Measurements from ENCODE around the gene SPAM1. TPM values are rescaled to one million over a fixed set of nuclear protein-coding genes. Genes with fewer than 3 reads are reported as not detected.
A peak's percentile ranks its signal among the peaks of the same experiment; 100 is the strongest.

The SPAM1 gene
- total RNA-seq, 1 experiment from 2014 or later: not detected

DNA sequence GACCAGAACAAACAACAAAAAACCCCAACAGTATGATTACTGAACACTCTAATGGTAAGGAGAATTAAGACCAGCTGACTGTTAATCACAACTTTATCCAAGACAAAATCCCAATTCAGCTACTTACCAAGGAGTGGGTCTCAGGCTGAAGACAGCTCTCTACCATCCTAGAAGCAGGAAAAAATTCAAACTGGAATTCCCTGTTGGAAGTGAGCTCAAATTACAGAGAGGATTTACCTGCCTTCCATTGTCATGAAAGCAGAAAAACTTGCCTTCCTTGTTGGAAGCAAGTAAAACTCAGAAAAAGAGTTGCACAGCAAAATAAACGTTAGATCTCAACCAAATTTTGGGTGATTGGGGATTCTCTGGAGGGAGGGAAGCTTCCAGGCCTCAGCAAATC, 20.9 kb downstream of the SPAM1 start:
- H3K4me1 Mint-ChIP-seq: peaks cover 69% of the 10 kb centered on the region
- H3K27me3 Mint-ChIP-seq (ENCODE audit: low read depth): no peaks in the 10 kb centered on the region
- no peaks in the 10 kb centered on the region for H3K36me3 Mint-ChIP-seq
- ATAC-seq: peak; percentile 59
- ChIA-PET CTCF (interaction anchor here (0.9 to 2.0 kb wide), 3 partner anchors 87 to 322 kb away, joined by 3 to 4 read pairs (median 4); partner anchors contain the start of gene TMEM229A), POLR2A (no interaction called here)
- peak overlapping the region; percentile 95 for H3K27ac Mint-ChIP-seq
- DNase-seq (ENCODE audit: low spot score): no peak
- H3K4me3 Mint-ChIP-seq: peak overlapping the region; percentile 50
- no peak for TF ChIP-seq ZNF263 (CRISPR knock-in tag; IDR thresholded peaks at IDR 0.05; ENCODE audit: low read depth)
- no peak for TF ChIP-seq SMAD3 (CRISPR knock-in tag; IDR thresholded peaks at IDR 0.05; ENCODE audit: borderline replicate concordance)
- TF ChIP-seq, protein P1, sequence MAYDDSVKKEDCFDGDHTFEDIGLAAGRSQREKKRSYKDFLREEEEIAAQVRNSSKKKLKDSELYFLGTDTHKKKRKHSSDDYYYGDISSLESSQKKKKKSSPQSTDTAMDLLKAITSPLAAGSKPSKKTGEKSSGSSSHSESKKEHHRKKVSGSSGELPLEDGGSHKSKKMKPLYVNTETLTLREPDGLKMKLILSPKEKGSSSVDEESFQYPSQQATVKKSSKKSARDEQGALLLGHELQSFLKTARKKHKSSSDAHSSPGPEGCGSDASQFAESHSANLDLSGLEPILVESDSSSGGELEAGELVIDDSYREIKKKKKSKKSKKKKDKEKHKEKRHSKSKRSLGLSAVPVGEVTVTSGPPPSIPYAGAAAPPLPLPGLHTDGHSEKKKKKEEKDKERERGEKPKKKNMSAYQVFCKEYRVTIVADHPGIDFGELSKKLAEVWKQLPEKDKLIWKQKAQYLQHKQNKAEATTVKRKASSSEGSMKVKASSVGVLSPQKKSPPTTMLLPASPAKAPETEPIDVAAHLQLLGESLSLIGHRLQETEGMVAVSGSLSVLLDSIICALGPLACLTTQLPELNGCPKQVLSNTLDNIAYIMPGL (CRISPR knock-in tag; IDR thresholded peaks at IDR 0.05): no peak
- no peak for TF ChIP-seq ARID4B (CRISPR knock-in tag; IDR thresholded peaks at IDR 0.05; ENCODE audit: borderline replicate concordance)
- no peak for TF ChIP-seq SMAD4 (CRISPR knock-in tag; IDR thresholded peaks at IDR 0.05)
- TF ChIP-seq ATF3 (CRISPR knock-in tag; conservative IDR thresholded peaks at IDR 0.05): no peak
- TF ChIP-seq ESRRA (CRISPR knock-in tag; IDR thresholded peaks at IDR 0.05; ENCODE audit: borderline replicate concordance): no peak
- TF ChIP-seq, protein P2, sequence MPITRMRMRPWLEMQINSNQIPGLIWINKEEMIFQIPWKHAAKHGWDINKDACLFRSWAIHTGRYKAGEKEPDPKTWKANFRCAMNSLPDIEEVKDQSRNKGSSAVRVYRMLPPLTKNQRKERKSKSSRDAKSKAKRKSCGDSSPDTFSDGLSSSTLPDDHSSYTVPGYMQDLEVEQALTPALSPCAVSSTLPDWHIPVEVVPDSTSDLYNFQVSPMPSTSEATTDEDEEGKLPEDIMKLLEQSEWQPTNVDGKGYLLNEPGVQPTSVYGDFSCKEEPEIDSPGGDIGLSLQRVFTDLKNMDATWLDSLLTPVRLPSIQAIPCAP (CRISPR knock-in tag; IDR thresholded peaks at IDR 0.05): no peak
- TF ChIP-seq, protein P3, sequence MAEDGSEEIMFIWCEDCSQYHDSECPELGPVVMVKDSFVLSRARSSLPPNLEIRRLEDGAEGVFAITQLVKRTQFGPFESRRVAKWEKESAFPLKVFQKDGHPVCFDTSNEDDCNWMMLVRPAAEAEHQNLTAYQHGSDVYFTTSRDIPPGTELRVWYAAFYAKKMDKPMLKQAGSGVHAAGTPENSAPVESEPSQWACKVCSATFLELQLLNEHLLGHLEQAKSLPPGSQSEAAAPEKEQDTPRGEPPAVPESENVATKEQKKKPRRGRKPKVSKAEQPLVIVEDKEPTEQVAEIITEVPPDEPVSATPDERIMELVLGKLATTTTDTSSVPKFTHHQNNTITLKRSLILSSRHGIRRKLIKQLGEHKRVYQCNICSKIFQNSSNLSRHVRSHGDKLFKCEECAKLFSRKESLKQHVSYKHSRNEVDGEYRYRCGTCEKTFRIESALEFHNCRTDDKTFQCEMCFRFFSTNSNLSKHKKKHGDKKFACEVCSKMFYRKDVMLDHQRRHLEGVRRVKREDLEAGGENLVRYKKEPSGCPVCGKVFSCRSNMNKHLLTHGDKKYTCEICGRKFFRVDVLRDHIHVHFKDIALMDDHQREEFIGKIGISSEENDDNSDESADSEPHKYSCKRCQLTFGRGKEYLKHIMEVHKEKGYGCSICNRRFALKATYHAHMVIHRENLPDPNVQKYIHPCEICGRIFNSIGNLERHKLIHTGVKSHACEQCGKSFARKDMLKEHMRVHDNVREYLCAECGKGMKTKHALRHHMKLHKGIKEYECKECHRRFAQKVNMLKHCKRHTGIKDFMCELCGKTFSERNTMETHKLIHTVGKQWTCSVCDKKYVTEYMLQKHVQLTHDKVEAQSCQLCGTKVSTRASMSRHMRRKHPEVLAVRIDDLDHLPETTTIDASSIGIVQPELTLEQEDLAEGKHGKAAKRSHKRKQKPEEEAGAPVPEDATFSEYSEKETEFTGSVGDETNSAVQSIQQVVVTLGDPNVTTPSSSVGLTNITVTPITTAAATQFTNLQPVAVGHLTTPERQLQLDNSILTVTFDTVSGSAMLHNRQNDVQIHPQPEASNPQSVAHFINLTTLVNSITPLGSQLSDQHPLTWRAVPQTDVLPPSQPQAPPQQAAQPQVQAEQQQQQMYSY (CRISPR knock-in tag; IDR thresholded peaks at IDR 0.05): no peak
- peaks cover 7% of the 10 kb centered on the region for H3K9me3 Mint-ChIP-seq

DNA sequence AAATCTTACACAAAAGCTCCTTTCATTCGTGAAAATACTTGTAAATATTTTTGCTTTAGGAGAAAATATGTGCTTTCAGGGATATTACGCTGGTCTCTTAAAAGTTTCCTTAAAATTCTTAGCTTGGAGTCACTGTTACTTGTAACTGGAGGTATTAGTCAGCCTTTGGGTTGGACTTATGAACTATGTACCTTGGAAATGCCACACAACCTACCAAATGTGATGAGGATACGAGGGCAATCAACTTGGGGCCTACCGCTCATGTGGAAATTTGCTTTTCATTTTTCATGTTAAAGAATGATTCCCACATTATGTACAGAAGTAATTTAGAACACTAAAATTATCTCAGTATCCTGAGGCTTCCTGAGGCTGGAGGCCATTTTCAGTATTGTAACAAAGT, 23.1 kb downstream of the SPAM1 start:
- Mint-ChIP-seq H3K9me3 (peaks cover 9% of the 10 kb centered on the region), H3K36me3 (no peaks in the 10 kb centered on the region), H3K27me3 (ENCODE audit: low read depth) (no peaks in the 10 kb centered on the region), H3K27ac (peak overlapping the region; percentile 53; the same call in 1 of the 2 replicates), H3K4me1 (peaks cover 47% of the 10 kb centered on the region), H3K4me3 (no peak overlapping the region)
- DNase-seq (ENCODE audit: low spot score): no peak
- CTCF ChIA-PET: no interaction called here
- ATAC-seq: no peak
- TF ChIP-seq, protein P4, sequence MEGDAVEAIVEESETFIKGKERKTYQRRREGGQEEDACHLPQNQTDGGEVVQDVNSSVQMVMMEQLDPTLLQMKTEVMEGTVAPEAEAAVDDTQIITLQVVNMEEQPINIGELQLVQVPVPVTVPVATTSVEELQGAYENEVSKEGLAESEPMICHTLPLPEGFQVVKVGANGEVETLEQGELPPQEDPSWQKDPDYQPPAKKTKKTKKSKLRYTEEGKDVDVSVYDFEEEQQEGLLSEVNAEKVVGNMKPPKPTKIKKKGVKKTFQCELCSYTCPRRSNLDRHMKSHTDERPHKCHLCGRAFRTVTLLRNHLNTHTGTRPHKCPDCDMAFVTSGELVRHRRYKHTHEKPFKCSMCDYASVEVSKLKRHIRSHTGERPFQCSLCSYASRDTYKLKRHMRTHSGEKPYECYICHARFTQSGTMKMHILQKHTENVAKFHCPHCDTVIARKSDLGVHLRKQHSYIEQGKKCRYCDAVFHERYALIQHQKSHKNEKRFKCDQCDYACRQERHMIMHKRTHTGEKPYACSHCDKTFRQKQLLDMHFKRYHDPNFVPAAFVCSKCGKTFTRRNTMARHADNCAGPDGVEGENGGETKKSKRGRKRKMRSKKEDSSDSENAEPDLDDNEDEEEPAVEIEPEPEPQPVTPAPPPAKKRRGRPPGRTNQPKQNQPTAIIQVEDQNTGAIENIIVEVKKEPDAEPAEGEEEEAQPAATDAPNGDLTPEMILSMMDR (IDR thresholded peaks at IDR 0.05): no peak
- TF ChIP-seq, protein P5, sequence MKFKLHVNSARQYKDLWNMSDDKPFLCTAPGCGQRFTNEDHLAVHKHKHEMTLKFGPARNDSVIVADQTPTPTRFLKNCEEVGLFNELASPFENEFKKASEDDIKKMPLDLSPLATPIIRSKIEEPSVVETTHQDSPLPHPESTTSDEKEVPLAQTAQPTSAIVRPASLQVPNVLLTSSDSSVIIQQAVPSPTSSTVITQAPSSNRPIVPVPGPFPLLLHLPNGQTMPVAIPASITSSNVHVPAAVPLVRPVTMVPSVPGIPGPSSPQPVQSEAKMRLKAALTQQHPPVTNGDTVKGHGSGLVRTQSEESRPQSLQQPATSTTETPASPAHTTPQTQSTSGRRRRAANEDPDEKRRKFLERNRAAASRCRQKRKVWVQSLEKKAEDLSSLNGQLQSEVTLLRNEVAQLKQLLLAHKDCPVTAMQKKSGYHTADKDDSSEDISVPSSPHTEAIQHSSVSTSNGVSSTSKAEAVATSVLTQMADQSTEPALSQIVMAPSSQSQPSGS (CRISPR knock-in tag; IDR thresholded peaks at IDR 0.05; ENCODE audit: borderline replicate concordance, low read depth): no peak
- TF ChIP-seq NR3C1 (CRISPR knock-in tag; conservative IDR thresholded peaks at IDR 0.05; ENCODE audit: low read depth) (no peak), GRHL2 (CRISPR knock-in tag; IDR thresholded peaks at IDR 0.05; ENCODE audit: insufficient replicate concordance, severe bottlenecking) (no peak), NFYB (CRISPR knock-in tag; conservative IDR thresholded peaks at IDR 0.05; ENCODE audit: low read depth) (no peak), SOX15 (CRISPR knock-in tag; IDR thresholded peaks at IDR 0.05) (no peak)
- TF ChIP-seq, protein P1 (CRISPR knock-in tag; IDR thresholded peaks at IDR 0.05): no peak
- TF ChIP-seq, protein P6, sequence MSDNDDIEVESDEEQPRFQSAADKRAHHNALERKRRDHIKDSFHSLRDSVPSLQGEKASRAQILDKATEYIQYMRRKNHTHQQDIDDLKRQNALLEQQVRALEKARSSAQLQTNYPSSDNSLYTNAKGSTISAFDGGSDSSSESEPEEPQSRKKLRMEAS (CRISPR knock-in tag; IDR thresholded peaks at IDR 0.05): no peak
- POLR2A ChIA-PET: interaction anchor here (0.6 to 0.7 kb wide), 2 partner anchors 11 to 217 kb away, joined by 3 to 8 read pairs; no protein-coding TSS in a partner anchor

Data from WTC11 (cell line).